ENCODE data around the gene DPF3. TPM values are rescaled to one million over a fixed set of nuclear protein-coding genes. Genes with fewer than 3 reads are reported as not detected.

DPF3 gene
- total and polyA plus RNA-seq, 9 of the 15 experiments (the other 6 are each of a cell fraction or from before 2014, with no cell fraction given), result 0.21 to 4.9 (median 1.2) TPM

- CTCF ChIA-PET (ENCODE audit: low intra/inter-chr PET ratio), result no interaction called here
Measured at GRCh38 chr14:72781561-72782508, 112.1 kb downstream of the DPF3 start.

GRCh38 chr14:72780751-72781150, 113.2 kb downstream of the DPF3 start:
- DNase-seq (ENCODE audit: extremely low read depth in 1 of 4, low spot score in 3 of 4) (no peak), FAIRE-seq (no peak), ATAC-seq (no peak)
- no peaks in the 10 kb centered on the region for H3K36me3 ChIP-seq (ENCODE audit: control insufficient read depth, insufficient read depth, low read length)
- no peak overlapping the region for H2AFZ ChIP-seq (ENCODE audit: low read depth, low read length)
- no peak overlapping the region for H3K4me2 ChIP-seq (ENCODE audit: insufficient read depth, low read length)
- WGBS (ENCODE audit: insufficient coverage, low coverage, missing lambda C conversion rate), result 21% methylated on average over 2 of the region's 2 CpGs
- BruUV-seq (replicated peaks), result no TSS peak
- H3K9me3 ChIP-seq (replicated peaks; ENCODE audit: control insufficient read depth, insufficient read depth, low read depth, low read length), result peaks cover 4% of the 10 kb centered on the region; the same call in 1 of the 2 replicates
- no peaks in the 10 kb centered on the region for H4K20me1 ChIP-seq (replicated peaks; ENCODE audit: control insufficient read depth, insufficient read depth, low read length)
- H3K9me1 ChIP-seq (ENCODE audit: control insufficient read depth, insufficient read depth, low read length), result no peaks in the 10 kb centered on the region
- POLR2A ChIA-PET, result interaction anchor here (1.4 kb wide), 1 partner anchor 10 kb away, joined by 5 read pairs; no protein-coding TSS in a partner anchor
- CTCF ChIA-PET (ENCODE audit: low intra/inter-chr PET ratio), result no interaction called here
- H3K4me3 ChIP-seq, result no peak overlapping the region
- in situ Hi-C loops (cut with MboI) (no loop called here), intact Hi-C loops (cut with micrococcal nuclease) (no loop called here)
- H3K79me2 ChIP-seq (ENCODE audit: control insufficient read depth, insufficient read depth, low read length), result no peaks in the 10 kb centered on the region
- H3K27ac ChIP-seq (ENCODE audit: extremely low read depth, low read depth, low read length), result no peak overlapping the region; the same call in 2 of the 3 replicates
- H3K27me3 ChIP-seq (ENCODE audit: control insufficient read depth in 2 of 2, insufficient read depth in 2 of 2, low read length in 2 of 2), result no peaks in the 10 kb centered on the region; a peak in 1 of 5 replicates
- H3K9ac ChIP-seq (ENCODE audit: insufficient read depth in 1 of 2, low read depth in 2 of 2, low read length in 2 of 2), result no peak overlapping the region
- H3K4me1 ChIP-seq (replicated peaks in 1 of 2; ENCODE audit: control insufficient read depth in 2 of 2, insufficient read depth in 2 of 2, low read length in 2 of 2), result peaks cover 0 to 5% of the 10 kb centered on the region in 2 experiments; a peak in 3 of 5 replicates
- TF ChIP-seq ZNF77 (CRISPR knock-in tag; IDR thresholded peaks at IDR 0.05) (no peak), ESRRA (IDR thresholded peaks at IDR 0.05; ENCODE audit: borderline replicate concordance, low read depth) (no peak), ZBTB7A (IDR thresholded peaks at IDR 0.05; ENCODE audit: borderline replicate concordance, control insufficient read depth, low read depth, low read length) (no peak), RFX5 (IDR thresholded peaks at IDR 0.05; ENCODE audit: low read depth, low read length) (no peak), SMARCA4 (IDR thresholded peaks at IDR 0.05) (no peak), PHF20 (IDR thresholded peaks at IDR 0.05; ENCODE audit: partially characterized antibody) (no peak), ZNF436 (CRISPR knock-in tag; IDR thresholded peaks at IDR 0.05) (no peak), CHD2 (IDR thresholded peaks at IDR 0.05; ENCODE audit: low read depth, low read length) (no peak), RUNX1 (IDR thresholded peaks at IDR 0.05; ENCODE audit: low read depth) (no peak), ZNF695 (CRISPR knock-in tag; IDR thresholded peaks at IDR 0.05) (no peak)
- TF ChIP-seq, protein P1, sequence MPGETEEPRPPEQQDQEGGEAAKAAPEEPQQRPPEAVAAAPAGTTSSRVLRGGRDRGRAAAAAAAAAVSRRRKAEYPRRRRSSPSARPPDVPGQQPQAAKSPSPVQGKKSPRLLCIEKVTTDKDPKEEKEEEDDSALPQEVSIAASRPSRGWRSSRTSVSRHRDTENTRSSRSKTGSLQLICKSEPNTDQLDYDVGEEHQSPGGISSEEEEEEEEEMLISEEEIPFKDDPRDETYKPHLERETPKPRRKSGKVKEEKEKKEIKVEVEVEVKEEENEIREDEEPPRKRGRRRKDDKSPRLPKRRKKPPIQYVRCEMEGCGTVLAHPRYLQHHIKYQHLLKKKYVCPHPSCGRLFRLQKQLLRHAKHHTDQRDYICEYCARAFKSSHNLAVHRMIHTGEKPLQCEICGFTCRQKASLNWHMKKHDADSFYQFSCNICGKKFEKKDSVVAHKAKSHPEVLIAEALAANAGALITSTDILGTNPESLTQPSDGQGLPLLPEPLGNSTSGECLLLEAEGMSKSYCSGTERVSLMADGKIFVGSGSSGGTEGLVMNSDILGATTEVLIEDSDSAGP (CRISPR knock-in tag; IDR thresholded peaks at IDR 0.05), result no peak
- TF ChIP-seq, protein P2, sequence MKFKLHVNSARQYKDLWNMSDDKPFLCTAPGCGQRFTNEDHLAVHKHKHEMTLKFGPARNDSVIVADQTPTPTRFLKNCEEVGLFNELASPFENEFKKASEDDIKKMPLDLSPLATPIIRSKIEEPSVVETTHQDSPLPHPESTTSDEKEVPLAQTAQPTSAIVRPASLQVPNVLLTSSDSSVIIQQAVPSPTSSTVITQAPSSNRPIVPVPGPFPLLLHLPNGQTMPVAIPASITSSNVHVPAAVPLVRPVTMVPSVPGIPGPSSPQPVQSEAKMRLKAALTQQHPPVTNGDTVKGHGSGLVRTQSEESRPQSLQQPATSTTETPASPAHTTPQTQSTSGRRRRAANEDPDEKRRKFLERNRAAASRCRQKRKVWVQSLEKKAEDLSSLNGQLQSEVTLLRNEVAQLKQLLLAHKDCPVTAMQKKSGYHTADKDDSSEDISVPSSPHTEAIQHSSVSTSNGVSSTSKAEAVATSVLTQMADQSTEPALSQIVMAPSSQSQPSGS (CRISPR knock-in tag; IDR thresholded peaks at IDR 0.05), result no peak

More at GRCh38 chr14:72781561-72782508, 112.1 kb downstream of the DPF3 start:
- ATAC-seq (no peak), DNase-seq (ENCODE audit: extremely low read depth in 1 of 4, low spot score in 3 of 4) (no peak), FAIRE-seq (no peak)
- in situ Hi-C loops (cut with MboI) (no loop called here), intact Hi-C loops (cut with micrococcal nuclease) (no loop called here)
- no peaks in the 10 kb centered on the region; a peak in 1 of 5 replicates for H3K27me3 ChIP-seq (ENCODE audit: control insufficient read depth in 2 of 2, insufficient read depth in 2 of 2, low read length in 2 of 2)
- BruUV-seq (replicated peaks), result no TSS peak
- no peaks in the 10 kb centered on the region for H3K36me3 ChIP-seq (ENCODE audit: control insufficient read depth, insufficient read depth, low read length)
- 18% methylated on average over 10 of the region's 15 CpGs for WGBS (ENCODE audit: insufficient coverage, low coverage, missing lambda C conversion rate)
- H3K4me3 ChIP-seq, result no peak overlapping the region
- no peaks in the 10 kb centered on the region for H3K9me1 ChIP-seq (ENCODE audit: control insufficient read depth, insufficient read depth, low read length)
- no peak overlapping the region for H2AFZ ChIP-seq (ENCODE audit: low read depth, low read length)
- H3K4me2 ChIP-seq (ENCODE audit: insufficient read depth, low read length), result no peak overlapping the region
- no peaks in the 10 kb centered on the region for H4K20me1 ChIP-seq (replicated peaks; ENCODE audit: control insufficient read depth, insufficient read depth, low read length)
- TF ChIP-seq FOSL1 (tag; conservative IDR thresholded peaks at IDR 0.05) (no peak), SREBF1 (IDR thresholded peaks at IDR 0.05; ENCODE audit: borderline replicate concordance, low read depth, low read length) (no peak)
- peaks cover 4% of the 10 kb centered on the region; the same call in 1 of the 2 replicates for H3K9me3 ChIP-seq (replicated peaks; ENCODE audit: control insufficient read depth, insufficient read depth, low read depth, low read length)
- POLR2A ChIA-PET, result interaction anchor here (1.4 kb wide), 1 partner anchor 9 kb away, joined by 5 read pairs; no protein-coding TSS in a partner anchor
- H3K79me2 ChIP-seq (ENCODE audit: control insufficient read depth, insufficient read depth, low read length), result no peaks in the 10 kb centered on the region
- H3K4me1 ChIP-seq (replicated peaks in 1 of 2; ENCODE audit: control insufficient read depth in 2 of 2, insufficient read depth in 2 of 2, low read length in 2 of 2), result peaks cover 0 to 3% of the 10 kb centered on the region in 2 experiments; a peak in 2 of 5 replicates
- no peak overlapping the region for H3K9ac ChIP-seq (ENCODE audit: insufficient read depth in 1 of 2, low read depth in 2 of 2, low read length in 2 of 2)
- H3K27ac ChIP-seq (ENCODE audit: extremely low read depth, low read depth, low read length), result no peak overlapping the region

Data from K562 (cell line).